ENCODE results near the gene LRRC8B.

DNA sequence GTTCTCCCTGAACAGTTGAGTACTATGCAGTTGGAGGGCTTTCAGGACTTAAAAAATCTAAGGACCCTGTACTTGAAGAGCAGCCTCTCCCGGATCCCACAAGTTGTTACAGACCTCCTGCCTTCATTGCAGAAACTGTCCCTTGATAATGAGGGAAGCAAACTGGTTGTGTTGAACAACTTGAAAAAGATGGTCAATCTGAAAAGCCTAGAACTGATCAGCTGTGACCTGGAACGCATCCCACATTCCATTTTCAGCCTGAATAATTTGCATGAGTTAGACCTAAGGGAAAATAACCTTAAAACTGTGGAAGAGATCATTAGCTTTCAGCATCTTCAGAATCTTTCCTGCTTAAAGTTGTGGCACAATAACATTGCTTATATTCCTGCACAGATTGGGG is 59.6 kb downstream of the LRRC8B start:
- TF ChIP-seq, protein P1, sequence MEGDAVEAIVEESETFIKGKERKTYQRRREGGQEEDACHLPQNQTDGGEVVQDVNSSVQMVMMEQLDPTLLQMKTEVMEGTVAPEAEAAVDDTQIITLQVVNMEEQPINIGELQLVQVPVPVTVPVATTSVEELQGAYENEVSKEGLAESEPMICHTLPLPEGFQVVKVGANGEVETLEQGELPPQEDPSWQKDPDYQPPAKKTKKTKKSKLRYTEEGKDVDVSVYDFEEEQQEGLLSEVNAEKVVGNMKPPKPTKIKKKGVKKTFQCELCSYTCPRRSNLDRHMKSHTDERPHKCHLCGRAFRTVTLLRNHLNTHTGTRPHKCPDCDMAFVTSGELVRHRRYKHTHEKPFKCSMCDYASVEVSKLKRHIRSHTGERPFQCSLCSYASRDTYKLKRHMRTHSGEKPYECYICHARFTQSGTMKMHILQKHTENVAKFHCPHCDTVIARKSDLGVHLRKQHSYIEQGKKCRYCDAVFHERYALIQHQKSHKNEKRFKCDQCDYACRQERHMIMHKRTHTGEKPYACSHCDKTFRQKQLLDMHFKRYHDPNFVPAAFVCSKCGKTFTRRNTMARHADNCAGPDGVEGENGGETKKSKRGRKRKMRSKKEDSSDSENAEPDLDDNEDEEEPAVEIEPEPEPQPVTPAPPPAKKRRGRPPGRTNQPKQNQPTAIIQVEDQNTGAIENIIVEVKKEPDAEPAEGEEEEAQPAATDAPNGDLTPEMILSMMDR (IDR thresholded peaks at IDR 0.05): no peak
- TF ChIP-seq NPAS2 (CRISPR knock-in tag; IDR thresholded peaks at IDR 0.05; ENCODE audit: borderline replicate concordance) (no peak), RCOR1 (IDR thresholded peaks at IDR 0.05; ENCODE audit: low read depth, low read length) (no peak), ZFP36 (IDR thresholded peaks at IDR 0.05; ENCODE audit: borderline replicate concordance, partially characterized antibody) (no peak), KDM1A (IDR thresholded peaks at IDR 0.05; ENCODE audit: low read depth) (no peak), CHD2 (IDR thresholded peaks at IDR 0.05; ENCODE audit: low read length, partially characterized antibody) (no peak), GATA3 (IDR thresholded peaks at IDR 0.05; ENCODE audit: borderline replicate concordance) (no peak), SMC3 (IDR thresholded peaks at IDR 0.05) (no peak)
- TF ChIP-seq, protein P2, sequence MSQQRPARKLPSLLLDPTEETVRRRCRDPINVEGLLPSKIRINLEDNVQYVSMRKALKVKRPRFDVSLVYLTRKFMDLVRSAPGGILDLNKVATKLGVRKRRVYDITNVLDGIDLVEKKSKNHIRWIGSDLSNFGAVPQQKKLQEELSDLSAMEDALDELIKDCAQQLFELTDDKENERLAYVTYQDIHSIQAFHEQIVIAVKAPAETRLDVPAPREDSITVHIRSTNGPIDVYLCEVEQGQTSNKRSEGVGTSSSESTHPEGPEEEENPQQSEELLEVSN (IDR thresholded peaks at IDR 0.05; ENCODE audit: borderline replicate concordance, low read depth): no peak
- TF ChIP-seq, protein P3, sequence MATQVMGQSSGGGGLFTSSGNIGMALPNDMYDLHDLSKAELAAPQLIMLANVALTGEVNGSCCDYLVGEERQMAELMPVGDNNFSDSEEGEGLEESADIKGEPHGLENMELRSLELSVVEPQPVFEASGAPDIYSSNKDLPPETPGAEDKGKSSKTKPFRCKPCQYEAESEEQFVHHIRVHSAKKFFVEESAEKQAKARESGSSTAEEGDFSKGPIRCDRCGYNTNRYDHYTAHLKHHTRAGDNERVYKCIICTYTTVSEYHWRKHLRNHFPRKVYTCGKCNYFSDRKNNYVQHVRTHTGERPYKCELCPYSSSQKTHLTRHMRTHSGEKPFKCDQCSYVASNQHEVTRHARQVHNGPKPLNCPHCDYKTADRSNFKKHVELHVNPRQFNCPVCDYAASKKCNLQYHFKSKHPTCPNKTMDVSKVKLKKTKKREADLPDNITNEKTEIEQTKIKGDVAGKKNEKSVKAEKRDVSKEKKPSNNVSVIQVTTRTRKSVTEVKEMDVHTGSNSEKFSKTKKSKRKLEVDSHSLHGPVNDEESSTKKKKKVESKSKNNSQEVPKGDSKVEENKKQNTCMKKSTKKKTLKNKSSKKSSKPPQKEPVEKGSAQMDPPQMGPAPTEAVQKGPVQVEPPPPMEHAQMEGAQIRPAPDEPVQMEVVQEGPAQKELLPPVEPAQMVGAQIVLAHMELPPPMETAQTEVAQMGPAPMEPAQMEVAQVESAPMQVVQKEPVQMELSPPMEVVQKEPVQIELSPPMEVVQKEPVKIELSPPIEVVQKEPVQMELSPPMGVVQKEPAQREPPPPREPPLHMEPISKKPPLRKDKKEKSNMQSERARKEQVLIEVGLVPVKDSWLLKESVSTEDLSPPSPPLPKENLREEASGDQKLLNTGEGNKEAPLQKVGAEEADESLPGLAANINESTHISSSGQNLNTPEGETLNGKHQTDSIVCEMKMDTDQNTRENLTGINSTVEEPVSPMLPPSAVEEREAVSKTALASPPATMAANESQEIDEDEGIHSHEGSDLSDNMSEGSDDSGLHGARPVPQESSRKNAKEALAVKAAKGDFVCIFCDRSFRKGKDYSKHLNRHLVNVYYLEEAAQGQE (IDR thresholded peaks at IDR 0.05): no peak

Data from A549 (cell line).